Lower lobe of right lung (tissue), 2 donors: ENCODE data around the gene TUBB1. TPM values are rescaled to one million over a fixed set of nuclear protein-coding genes. Genes with fewer than 3 reads are reported as not detected.

Experiments used
- ATAC-seq, 2 donors: fragments of 200-7000 bp; cut with Tn5 transposase; one replicate each; pipeline ENCODE4 v1.9.1; 2020 to 2022; ENCODE audit warnings: mild to moderate bottlenecking in 2 of 2, moderate library complexity in 2 of 2
- DNase-seq: peaks from one replicate; pipeline ENCODE4 v3.0.0-alpha.2; 2020
- H3K27ac ChIP-seq: fragments of 200-600 bp; one replicate; pipeline ENCODE4 v1.8.0; 2022
- H3K27me3 ChIP-seq: fragments of 200-600 bp; one replicate; pipeline ENCODE4 v1.8.0; 2022; ENCODE audit warnings: low read depth
- H3K36me3 ChIP-seq: fragments of 200-600 bp; one replicate; pipeline ENCODE4 v1.8.0; 2022; ENCODE audit warnings: mild to moderate bottlenecking
- H3K4me1 ChIP-seq: fragments of 200-600 bp; one replicate; pipeline ENCODE4 v1.8.0; 2022
- H3K4me3 ChIP-seq: fragments of 200-600 bp; one replicate; pipeline ENCODE4 v1.8.0; 2022; ENCODE audit warnings: mild to moderate bottlenecking
- H3K9me3 ChIP-seq: fragments of 200-600 bp; one replicate; pipeline ENCODE4 v1.8.0; 2022
- CTCF ChIP-seq: fragments of 200-600 bp; IDR thresholded peaks from one replicate; pipeline ENCODE4 v1.8.0; 2022; ENCODE audit warnings: antibody characterized with exemption, mild to moderate bottlenecking
- intact Hi-C: fragments of 100-400 bp; cut with DNase I; formaldehyde crosslinking; loops from one replicate; pipeline ENCODE4 v1.11.0; 2022
- total RNA-seq: library from RNA; stranded (reverse); fragmentation: NEBNext Ultra II Directional; extraction: Animal tissue kit (Norgen Biotek cat#: 25700); gene quantifications from one replicate; pipeline ENCODE4 v1.2.1, GENCODE V29; 2021
- donor health status: DM: no; HTN: yes; CAD: no; lungs with severe emphysema.

TUBB1 gene
- total RNA-seq, 1 donor from 2014 or later: 6.5 TPM

GRCh38 chr20:59001449-59002171, 17.6 kb upstream of the TUBB1 start:
- Histone ChIP-seq H3K36me3 (peaks cover 68% of the 10 kb centered on the region), H3K27me3 (no peaks in the 10 kb centered on the region), H3K4me1 (peaks cover 41% of the 10 kb centered on the region), H3K27ac (no peak overlapping the region), H3K4me3 (no peak overlapping the region), H3K9me3 (no peaks in the 10 kb centered on the region)
- intact Hi-C loops: no loop called here
- TF ChIP-seq CTCF: no peak
- no peak for ATAC-seq
- DNase-seq: no peak

- Histone ChIP-seq H3K4me1 (peaks cover 43% of the 10 kb centered on the region), H3K27me3 (no peaks in the 10 kb centered on the region), H3K9me3 (no peaks in the 10 kb centered on the region), H3K36me3 (peaks cover 61% of the 10 kb centered on the region), H3K4me3 (no peak overlapping the region), H3K27ac (no peak overlapping the region)
- DNase-seq (no peak), ATAC-seq (no peak)
- intact Hi-C loops: no loop called here
- TF ChIP-seq CTCF: no peak
Measured at GRCh38 chr20:59002388-59002787, 16.8 kb upstream of the TUBB1 start.

- H3K4me3 ChIP-seq: no peak overlapping the region
- no peak overlapping the region for H3K27ac ChIP-seq
- peaks cover 55% of the 10 kb centered on the region for H3K36me3 ChIP-seq
- no peaks in the 10 kb centered on the region for H3K27me3 ChIP-seq
- ATAC-seq (no peak), DNase-seq (no peak)
- intact Hi-C loops: no loop called here
- no peaks in the 10 kb centered on the region for H3K9me3 ChIP-seq
- peaks cover 48% of the 10 kb centered on the region for H3K4me1 ChIP-seq
- no peak for TF ChIP-seq CTCF
Measured at GRCh38 chr20:59002874-59003399, 16.3 kb upstream of the TUBB1 start.

- DNase-seq (no peak), ATAC-seq (no peak)
- H3K4me1 ChIP-seq: peaks cover 52% of the 10 kb centered on the region
- no peaks in the 10 kb centered on the region for H3K27me3 ChIP-seq
- H3K9me3 ChIP-seq: no peaks in the 10 kb centered on the region
- intact Hi-C loops: no loop called here
- peak overlapping the region; percentile 94 for H3K27ac ChIP-seq
- peak overlapping the region; percentile 91 for H3K4me3 ChIP-seq
- H3K36me3 ChIP-seq: peaks cover 45% of the 10 kb centered on the region
- TF ChIP-seq CTCF: no peak
Measured at GRCh38 chr20:59003836-59004492, 15.3 kb upstream of the TUBB1 start.

GRCh38 chr20:59004493-59004762, 14.8 kb upstream of the TUBB1 start:
- DNase-seq (peak; percentile 84), ATAC-seq (no peak)
- H3K27ac ChIP-seq: peak overlapping the region; percentile 94
- H3K4me3 ChIP-seq: peak overlapping the region; percentile 91
- TF ChIP-seq CTCF: no peak
- intact Hi-C loops: no loop called here
- H3K4me1 ChIP-seq: peaks cover 52% of the 10 kb centered on the region
- peaks cover 40% of the 10 kb centered on the region for H3K36me3 ChIP-seq
- no peaks in the 10 kb centered on the region for H3K9me3 ChIP-seq
- H3K27me3 ChIP-seq: no peaks in the 10 kb centered on the region
